Suppressor macrophage treated with lipopolysaccharide for 1 hour (primary cell): ENCODE results near the gene MAST4.
"Not testable (repeated sequence)": the region's sequence is repeated elsewhere in the genome, so short reads cannot be mapped to it uniquely, and the experiment has no call there.

ENCODE experiments used
- DNase-seq, 3 donors: peaks; one replicate each; pipeline ENCODE4 v3.0.0-alpha.2; 2020 to 2022

MAST4 gene

GRCh38 chr5:66647146-66647856, 51.1 kb downstream of the MAST4 start:
- DNase-seq = no peak

- DNase-seq = no peak
Observed at GRCh38 chr5:66652818-66653217, 56.6 kb downstream of the MAST4 start.

GRCh38 chr5:66653325-66653724, 57.1 kb downstream of the MAST4 start:
- DNase-seq = peak; percentile 25 to 64 (median 26)

- no peak for DNase-seq
Observed at GRCh38 chr5:66655395-66656324, 59.5 kb downstream of the MAST4 start.

- DNase-seq = no peak
Observed at GRCh38 chr5:66658516-66658915, 62.3 kb downstream of the MAST4 start.

DNA sequence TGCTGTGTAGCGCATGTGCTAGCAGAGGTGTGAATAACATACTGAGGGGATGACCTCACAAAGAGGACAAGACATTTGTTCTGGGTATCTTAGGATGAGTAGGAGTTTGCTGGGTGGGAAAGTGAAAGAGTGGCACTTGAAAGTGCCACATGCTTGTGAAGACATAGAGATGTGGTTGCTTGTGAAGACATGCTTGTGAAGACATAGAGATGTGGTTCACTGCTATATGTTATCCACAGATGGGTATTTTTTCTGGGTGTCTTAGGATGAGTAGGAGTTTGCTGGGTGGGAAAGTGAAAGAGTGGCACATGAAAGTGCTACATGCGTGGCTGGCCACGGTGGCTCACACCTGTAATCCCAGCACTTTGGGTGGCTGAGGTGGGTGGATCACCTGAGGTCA, 63.6 kb downstream of the MAST4 start:
- DNase-seq = no peak

DNA sequence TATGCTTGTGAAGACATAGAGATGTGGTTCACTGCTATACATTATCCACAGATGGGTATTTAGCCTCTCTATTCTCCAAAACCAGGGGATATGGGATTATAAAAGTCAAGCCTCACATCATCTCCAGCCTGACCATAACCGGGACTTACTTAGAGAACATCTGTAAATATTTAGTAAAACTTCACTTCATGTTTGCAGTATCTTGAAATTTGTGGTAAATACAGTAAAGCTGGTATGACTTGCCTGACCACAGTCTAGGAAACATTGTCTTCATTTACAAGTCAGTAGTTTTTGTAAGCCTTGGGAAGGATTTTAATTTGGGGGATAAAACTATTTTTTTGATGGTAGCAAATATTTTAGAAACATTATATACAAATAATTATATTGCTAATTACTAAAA, 64.2 kb downstream of the MAST4 start:
- no peak for DNase-seq

- DNase-seq = no peak
Observed at GRCh38 chr5:66661149-66661548, 65.0 kb downstream of the MAST4 start.

DNA sequence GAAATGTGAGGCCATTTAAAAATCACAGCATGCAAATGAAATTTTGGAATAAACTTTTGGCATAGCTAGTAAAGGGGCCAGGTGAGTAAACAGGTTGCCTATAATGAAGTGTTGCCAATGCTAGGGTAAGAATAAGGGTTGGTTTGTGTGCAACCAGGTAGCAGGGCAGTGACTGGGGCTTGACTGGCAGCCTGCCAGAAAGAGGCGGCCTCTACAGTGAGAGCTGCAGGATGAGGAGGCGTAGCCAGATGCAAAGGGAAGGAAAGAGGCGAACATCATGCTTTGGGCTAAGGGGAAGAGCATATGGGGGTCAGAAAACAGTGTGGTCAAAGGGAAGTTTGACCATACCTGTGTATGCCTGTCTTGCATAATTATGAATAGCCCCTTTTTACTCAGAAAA, 70.6 kb downstream of the MAST4 start:
- peak in 1 of 3 donors; percentile 17 for DNase-seq

GRCh38 chr5:66669086-66669861, 73.1 kb downstream of the MAST4 start:
- no peak for DNase-seq

DNA sequence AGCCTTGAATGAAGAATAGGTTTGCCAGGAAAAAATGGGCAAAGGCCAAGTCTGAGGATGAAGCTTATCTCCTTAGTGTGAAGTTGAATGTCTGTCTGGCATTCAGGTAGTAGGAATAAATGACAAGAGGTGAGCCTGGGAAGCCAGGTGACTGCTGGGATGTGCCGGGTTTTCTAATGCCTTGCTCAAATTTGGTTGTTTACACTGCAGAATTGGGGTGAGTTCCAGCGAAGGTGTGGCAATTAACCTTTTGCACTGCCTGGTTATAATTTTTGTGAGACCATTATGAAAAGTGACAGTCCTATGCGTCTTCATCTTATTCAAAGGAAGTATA, 73.6 kb downstream of the MAST4 start:
- DNase-seq = no peak

- DNase-seq = no peak
Observed at GRCh38 chr5:66671305-66671704, 75.1 kb downstream of the MAST4 start.

- no peak for DNase-seq
Observed at GRCh38 chr5:66674802-66675201, 78.6 kb downstream of the MAST4 start.

GRCh38 chr5:66675406-66675805, 79.2 kb downstream of the MAST4 start:
- DNase-seq = no peak

DNA sequence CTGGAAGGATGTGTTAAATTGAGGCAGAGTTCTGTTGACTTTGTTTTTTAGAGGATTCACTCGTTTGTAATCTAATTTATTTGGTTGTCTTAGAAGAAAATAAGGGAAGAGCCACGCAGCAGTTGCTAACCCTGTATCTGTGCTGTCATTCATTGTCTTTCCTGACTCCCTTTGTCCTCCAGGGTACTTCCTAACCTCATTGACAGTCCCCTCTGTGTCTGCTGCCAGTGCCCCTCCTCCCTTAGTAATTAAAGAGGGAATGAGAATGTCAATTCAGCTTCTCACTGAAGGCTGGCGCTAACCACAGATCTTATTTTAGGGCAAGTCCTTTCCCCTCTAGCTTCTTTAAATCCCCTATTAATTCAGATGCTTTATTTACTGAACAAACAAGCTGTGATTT, 84.0 kb downstream of the MAST4 start:
- DNase-seq = no peak

DNA sequence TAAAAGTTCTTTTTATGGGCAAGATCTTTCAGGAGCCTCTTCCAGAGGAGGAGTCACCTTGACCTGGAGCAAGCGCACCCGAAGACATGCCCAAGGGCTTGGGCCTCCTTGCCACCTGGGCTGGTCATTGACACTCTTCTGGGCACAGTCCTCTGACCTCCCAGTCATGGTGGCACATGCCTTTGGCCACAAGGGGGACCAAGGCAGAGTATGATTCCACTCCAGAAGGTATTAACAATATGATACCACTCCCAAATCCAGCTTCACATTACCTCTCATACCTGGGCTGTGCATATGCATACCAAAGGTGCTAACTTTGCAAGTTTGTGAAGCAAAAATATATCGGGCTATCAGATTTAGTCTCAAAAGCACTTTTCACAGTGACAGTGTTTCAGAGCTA, 84.6 kb downstream of the MAST4 start:
- DNase-seq = peak in 2 of 3 donors; percentile 15 to 22

- no peak for DNase-seq
Observed at GRCh38 chr5:66684663-66685062, 88.5 kb downstream of the MAST4 start.

- DNase-seq = peak; percentile 15 to 65 (median 20)
Observed at GRCh38 chr5:66689522-66690220, 93.5 kb downstream of the MAST4 start.

- no peak for DNase-seq
Observed at GRCh38 chr5:66694036-66694435, 97.8 kb downstream of the MAST4 start.

GRCh38 chr5:66695840-66696239, 99.6 kb downstream of the MAST4 start:
- not testable (repeated sequence) for DNase-seq

GRCh38 chr5:66697796-66698564, 101.8 kb downstream of the MAST4 start:
- no peak for DNase-seq

- DNase-seq = no peak
Observed at GRCh38 chr5:66701244-66701643, 105.1 kb downstream of the MAST4 start.
